Stimulated activated CD4-positive, alpha-beta T cell treated with anti-CD3 and anti-CD28 coated beads, Interleukin-12 subunit alpha, Interleukin-12 subunit beta, amount 100 ng/mL, for 24 hours (primary cell): ENCODE data around the gene CNGA1.

ENCODE experiments used
- DNase-seq, 2 experiments: peaks; one replicate each; pipeline ENCODE4 v3.0.0-alpha.2; 2020; ENCODE audit warnings: low read depth in 2 of 2

Gene CNGA1

GRCh38 chr4:48016141-48017107 lies at the start of gene CNGA1, which contains the start of gene NIPAL1:
CNGA1 (minus strand) TSS chr4:48016681; CDS start chr4:47952689, 63,992 bp downstream.
NIPAL1 (plus strand) TSS chr4:48016772; CDS start chr4:48016840, 68 bp downstream.
- peak; percentile 52 to 72 for DNase-seq

GRCh38 chr4:48065587-48066052 lies 49.1 kb upstream of the CNGA1 start:
- no peak for DNase-seq

GRCh38 chr4:48064349-48064748 lies 47.9 kb upstream of the CNGA1 start:
- no peak for DNase-seq

- DNase-seq = no peak
Observed at GRCh38 chr4:48058617-48059530, 42.4 kb upstream of the CNGA1 start.

GRCh38 chr4:48051078-48051477 lies 34.6 kb upstream of the CNGA1 start:
- DNase-seq = no peak

- no peak for DNase-seq
Observed at GRCh38 chr4:48049483-48049882, 33.0 kb upstream of the CNGA1 start.

GRCh38 chr4:48047896-48048295 lies 31.4 kb upstream of the CNGA1 start:
- DNase-seq = no peak

GRCh38 chr4:48047421-48047844 lies 31.0 kb upstream of the CNGA1 start:
- DNase-seq = peak; percentile 56 to 80

- no peak for DNase-seq
Observed at GRCh38 chr4:48046059-48046458, 29.6 kb upstream of the CNGA1 start.

- no peak for DNase-seq
Observed at GRCh38 chr4:48044298-48044697, 27.8 kb upstream of the CNGA1 start.

GRCh38 chr4:48043504-48043903 lies 27.0 kb upstream of the CNGA1 start:
- no peak for DNase-seq

GRCh38 chr4:48042979-48043461 lies 26.5 kb upstream of the CNGA1 start:
- DNase-seq = no peak

- peak in 1 of 2 experiments; percentile 41 for DNase-seq
Observed at GRCh38 chr4:48041535-48042137, 25.2 kb upstream of the CNGA1 start.

GRCh38 chr4:48039561-48039960 lies 23.1 kb upstream of the CNGA1 start:
- DNase-seq = no peak

GRCh38 chr4:48038666-48039065 lies 22.2 kb upstream of the CNGA1 start:
- DNase-seq = no peak

- DNase-seq = no peak
Observed at GRCh38 chr4:48037117-48037462, 20.6 kb upstream of the CNGA1 start.

- DNase-seq = no peak
Observed at GRCh38 chr4:48035952-48036351, 19.5 kb upstream of the CNGA1 start.

GRCh38 chr4:48033825-48034413 lies 17.4 kb upstream of the CNGA1 start:
- peak in 1 of 2 experiments; percentile 60 for DNase-seq

GRCh38 chr4:48033412-48033811 lies 16.9 kb upstream of the CNGA1 start:
- no peak for DNase-seq

GRCh38 chr4:48032721-48033120 lies 16.2 kb upstream of the CNGA1 start:
- DNase-seq = no peak
